Large intestine (tissue), 3 donors: ENCODE data around the gene PIGQ. TPM values are rescaled to one million over a fixed set of nuclear protein-coding genes. Genes with fewer than 3 reads are reported as not detected.

Experiments used
- DNase-seq, 2 donors: peaks; one replicate each; pipeline versions ENCODE4 v3.0.0 to v3.0.0-alpha.2; 2013
- H3K27ac ChIP-seq: one replicate; pipeline ENCODE4 v1.5.1; 2013; ENCODE audit warnings: low read length
- H3K27me3 ChIP-seq: 2 replicates; pipeline ENCODE4 v1.6.1; 2013; ENCODE audit warnings: low read length; ENCODE audit not compliant: control insufficient read depth, insufficient read depth
- H3K36me3 ChIP-seq: 2 replicates; pipeline ENCODE4 v1.6.1; 2013; ENCODE audit warnings: low read length; ENCODE audit not compliant: control insufficient read depth, insufficient read depth
- H3K4me1 ChIP-seq: one replicate; pipeline ENCODE4 v1.6.1; 2013; ENCODE audit warnings: low read length; ENCODE audit not compliant: control insufficient read depth, insufficient read depth
- H3K4me3 ChIP-seq: one replicate; pipeline ENCODE4 v1.5.1; 2013; ENCODE audit warnings: low read length
- H3K9me3 ChIP-seq: one replicate; pipeline ENCODE4 v1.6.1; 2013; ENCODE audit warnings: mild to moderate bottlenecking, low read depth, low read length, moderate library complexity; ENCODE audit not compliant: control insufficient read depth
- WGBS: methylation state at CpG from one replicate; pipeline ENCODE4 v1.1.5; 2013; ENCODE audit warnings: low lambda C conversion rate; ENCODE audit not compliant: insufficient coverage; 5-methylcytosine and 5-hydroxymethylcytosine counted together
- polyA plus RNA-seq: library from polyadenylated mRNA; unstranded; fragments of 120-200 nt; gene quantifications from one replicate; pipeline ENCODE4 v1.2.1, GENCODE V29; 2013

PIGQ gene
- polyA plus RNA-seq, 1 donor = 23.6 TPM

DNA sequence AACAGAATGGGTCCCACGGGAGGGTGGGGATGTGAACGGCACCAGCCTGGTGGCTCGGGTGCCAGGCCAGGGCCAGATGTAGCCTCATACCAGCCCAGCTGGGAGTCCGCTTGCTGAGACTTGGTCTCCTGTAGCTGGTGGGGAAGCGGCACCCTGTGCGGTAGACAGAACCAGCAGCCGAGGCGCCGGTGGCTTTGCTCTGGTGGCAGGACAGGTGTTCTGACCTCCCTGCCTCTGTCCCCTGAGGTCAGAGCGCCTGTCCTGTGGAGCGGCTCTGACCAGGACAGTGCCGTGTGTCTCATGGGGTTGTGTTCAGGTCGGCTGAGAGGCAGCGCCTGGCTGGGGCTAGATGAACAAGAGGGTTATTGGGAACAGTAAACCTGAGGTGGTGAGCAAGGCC lies 40.2 kb downstream of the PIGQ start:
- peaks cover 16% of the 10 kb centered on the region for H3K36me3 ChIP-seq
- no peak for DNase-seq
- H3K4me3 ChIP-seq = no peak overlapping the region
- no peaks in the 10 kb centered on the region for H3K27me3 ChIP-seq
- WGBS = no CpG with 5 or more reads among the region's 14 CpGs
- H3K9me3 ChIP-seq = peaks cover 11% of the 10 kb centered on the region
- H3K27ac ChIP-seq = no peak overlapping the region
- no peaks in the 10 kb centered on the region for H3K4me1 ChIP-seq

DNA sequence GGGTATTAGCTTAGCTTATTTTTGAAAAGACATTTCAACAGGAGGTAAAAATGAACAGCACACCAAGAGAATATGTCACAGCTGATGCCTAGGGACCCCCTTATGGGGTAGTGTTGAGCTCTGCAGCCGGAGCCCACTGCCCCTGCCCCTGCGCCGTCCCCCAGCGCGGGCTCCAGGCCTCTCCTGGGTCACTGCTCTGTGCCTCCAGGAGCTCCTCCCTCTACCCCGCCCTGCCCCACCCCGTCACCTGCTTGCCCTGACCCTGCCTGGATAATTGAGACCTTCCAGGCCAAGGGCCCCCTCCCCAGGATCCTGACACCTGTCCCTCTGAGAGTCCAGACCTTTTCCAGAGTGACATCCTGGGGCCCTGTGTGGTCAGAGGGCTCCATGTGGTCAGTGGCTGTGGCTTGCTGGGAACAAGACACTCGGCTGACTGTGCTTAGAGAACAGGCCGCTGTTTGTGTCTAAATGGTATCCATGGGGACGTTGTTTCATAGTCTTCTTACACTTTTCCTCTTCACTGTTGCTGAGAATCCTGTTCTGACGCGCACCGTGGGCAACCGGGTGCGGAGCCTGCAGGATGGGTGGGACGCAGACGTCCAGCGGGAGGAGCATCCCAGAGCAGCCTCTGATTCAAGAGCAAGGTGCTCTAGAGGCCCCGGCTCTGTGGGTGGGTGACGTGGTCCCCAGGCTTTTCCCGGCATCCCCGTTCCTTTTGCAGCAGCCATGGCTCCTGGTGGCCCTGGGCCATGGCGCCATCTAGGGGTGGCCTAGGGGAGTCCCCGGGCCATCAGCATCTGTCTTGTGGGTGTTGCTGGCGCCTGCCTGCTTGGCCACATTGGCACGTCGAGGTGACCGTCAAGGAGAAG lies 41.0 kb downstream of the PIGQ start:
- DNase-seq = no peak
- no peaks in the 10 kb centered on the region for H3K4me1 ChIP-seq
- peaks cover 6% of the 10 kb centered on the region for H3K9me3 ChIP-seq
- H3K4me3 ChIP-seq = no peak overlapping the region
- WGBS = no CpG with 5 or more reads among the region's 28 CpGs
- no peak overlapping the region for H3K27ac ChIP-seq
- peaks cover 9% of the 10 kb centered on the region for H3K36me3 ChIP-seq
- H3K27me3 ChIP-seq = no peaks in the 10 kb centered on the region

DNA sequence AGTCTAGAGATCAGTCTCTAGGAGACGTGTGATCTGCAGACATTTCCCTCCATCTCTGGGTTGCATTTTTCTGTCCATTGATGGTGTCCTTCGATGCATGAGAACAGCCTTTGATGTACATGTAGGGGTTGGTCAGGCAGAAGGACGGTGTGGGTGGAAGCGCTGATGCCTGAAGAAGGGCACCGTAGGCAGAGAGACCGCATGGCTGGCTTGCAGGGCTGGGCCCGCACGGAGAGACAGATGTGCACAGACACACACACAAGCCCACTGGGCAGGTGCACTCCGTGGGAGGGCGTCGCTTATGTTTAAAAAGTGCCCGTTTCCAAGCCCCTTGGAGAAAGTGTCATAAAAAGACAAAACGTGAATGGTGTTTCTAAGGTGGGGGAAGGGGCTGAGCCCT lies 45.4 kb downstream of the PIGQ start:
- 70% methylated on average over 2 of the region's 13 CpGs for WGBS
- Histone ChIP-seq H3K9me3 (peaks cover 6% of the 10 kb centered on the region), H3K36me3 (peaks cover 22% of the 10 kb centered on the region), H3K27ac (no peak overlapping the region), H3K4me3 (no peak overlapping the region), H3K27me3 (no peaks in the 10 kb centered on the region), H3K4me1 (no peaks in the 10 kb centered on the region)
- no peak for DNase-seq

DNA sequence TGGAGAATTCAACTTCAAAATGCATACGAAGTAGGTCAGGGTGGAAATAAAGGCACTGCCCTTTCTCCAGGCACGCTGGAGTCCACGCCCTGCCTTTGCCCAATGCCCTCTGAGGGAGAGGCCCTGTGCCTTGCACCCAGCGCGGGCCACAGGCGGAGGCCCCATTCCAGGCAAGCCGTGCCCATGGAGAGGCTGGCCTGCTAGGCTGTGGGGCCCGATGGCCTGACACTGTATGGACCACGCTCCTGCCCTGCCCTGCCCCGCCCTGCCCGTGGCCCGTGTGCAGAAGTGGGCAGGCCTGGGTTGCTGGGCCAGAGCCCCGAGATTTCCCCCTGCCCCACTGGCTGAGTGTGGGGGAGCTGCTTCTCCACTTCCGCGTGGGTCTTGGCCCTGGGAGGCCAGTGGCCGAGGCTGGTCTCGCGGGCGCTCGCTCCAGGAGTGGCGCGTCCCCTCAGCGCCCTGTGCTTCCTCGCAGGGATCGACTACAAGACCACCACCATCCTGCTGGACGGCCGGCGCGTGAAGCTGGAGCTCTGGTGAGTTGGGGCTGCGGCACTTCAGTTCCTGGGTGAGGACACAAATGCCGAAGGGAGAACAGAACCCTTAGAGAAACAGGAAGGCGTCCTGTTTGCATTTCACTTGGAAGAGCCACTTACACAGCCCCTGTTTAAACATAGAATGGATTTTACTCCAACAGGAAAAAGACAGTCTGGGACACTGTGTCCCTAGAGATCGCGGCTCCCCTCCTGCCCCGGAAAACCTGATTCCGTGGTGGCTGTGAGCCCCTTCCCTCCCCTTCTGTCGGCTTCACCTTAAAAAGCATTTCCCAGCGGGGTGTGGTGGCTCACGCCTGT lies 47.2 kb downstream of the PIGQ start:
- peaks cover 22% of the 10 kb centered on the region for H3K36me3 ChIP-seq
- no CpG with 5 or more reads among the region's 39 CpGs for WGBS
- H3K27me3 ChIP-seq = no peaks in the 10 kb centered on the region
- no peak overlapping the region for H3K4me3 ChIP-seq
- H3K9me3 ChIP-seq = peaks cover 3% of the 10 kb centered on the region
- H3K4me1 ChIP-seq = peaks cover 5% of the 10 kb centered on the region
- no peak for DNase-seq
- no peak overlapping the region for H3K27ac ChIP-seq

DNA sequence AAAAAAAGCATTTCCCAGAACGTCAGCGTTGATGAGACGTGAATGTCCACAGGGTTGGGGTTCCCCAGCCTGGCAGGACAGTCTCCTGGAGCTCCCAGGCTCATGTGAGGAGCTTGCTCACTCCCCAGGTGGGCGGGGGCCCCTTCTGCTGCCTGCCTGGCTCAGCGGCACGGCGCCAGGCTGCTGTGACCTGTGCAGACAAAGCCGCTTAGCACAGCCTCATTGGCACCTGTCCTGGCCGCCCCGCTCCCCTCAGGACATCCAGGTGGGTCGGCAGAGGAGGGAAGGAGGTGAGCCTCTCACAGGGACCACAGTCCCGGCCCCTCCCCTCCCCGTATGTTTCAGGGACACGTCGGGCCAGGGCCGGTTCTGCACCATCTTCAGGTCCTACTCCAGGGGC lies 48.1 kb downstream of the PIGQ start:
- peaks cover 5% of the 10 kb centered on the region for H3K4me1 ChIP-seq
- H3K27me3 ChIP-seq = no peaks in the 10 kb centered on the region
- no peak overlapping the region for H3K27ac ChIP-seq
- H3K36me3 ChIP-seq = peaks cover 23% of the 10 kb centered on the region
- H3K4me3 ChIP-seq = no peak overlapping the region
- DNase-seq = no peak
- peaks cover 3% of the 10 kb centered on the region for H3K9me3 ChIP-seq
- WGBS = no CpG with 5 or more reads among the region's 16 CpGs

DNA sequence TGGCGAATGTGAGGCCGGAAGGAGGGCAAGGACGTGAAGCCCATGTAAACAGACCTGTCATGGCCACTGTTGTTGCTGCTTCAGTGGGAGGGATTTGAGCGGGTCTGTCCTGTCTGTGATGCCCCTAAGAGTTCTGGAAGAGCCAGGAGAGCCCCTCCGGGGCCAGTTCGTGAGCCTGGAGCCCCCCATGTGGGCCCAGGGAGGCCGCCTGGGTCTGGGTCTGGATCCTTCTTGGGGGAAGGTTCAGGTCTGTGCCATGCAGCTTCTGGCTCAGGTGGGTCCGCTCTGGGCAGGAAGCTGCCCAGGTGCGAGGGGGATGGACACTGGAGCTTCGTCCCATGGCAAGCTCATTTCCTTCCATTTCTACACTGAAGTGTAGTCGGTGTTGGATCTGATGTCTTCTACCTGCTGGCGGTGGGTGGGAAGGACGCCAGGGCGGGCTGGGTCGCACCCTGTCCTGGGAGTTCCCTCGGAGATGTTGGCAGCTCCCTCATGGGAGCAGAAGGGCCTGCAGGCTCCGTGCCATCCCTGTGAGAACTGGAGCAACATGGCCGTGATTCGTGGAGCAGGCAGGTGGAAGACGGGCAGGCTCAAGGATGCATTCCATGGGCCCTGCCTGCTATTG lies 49.8 kb downstream of the PIGQ start:
- Histone ChIP-seq H3K9me3 (no peaks in the 10 kb centered on the region), H3K4me1 (peaks cover 5% of the 10 kb centered on the region), H3K36me3 (peaks cover 17% of the 10 kb centered on the region)

DNA sequence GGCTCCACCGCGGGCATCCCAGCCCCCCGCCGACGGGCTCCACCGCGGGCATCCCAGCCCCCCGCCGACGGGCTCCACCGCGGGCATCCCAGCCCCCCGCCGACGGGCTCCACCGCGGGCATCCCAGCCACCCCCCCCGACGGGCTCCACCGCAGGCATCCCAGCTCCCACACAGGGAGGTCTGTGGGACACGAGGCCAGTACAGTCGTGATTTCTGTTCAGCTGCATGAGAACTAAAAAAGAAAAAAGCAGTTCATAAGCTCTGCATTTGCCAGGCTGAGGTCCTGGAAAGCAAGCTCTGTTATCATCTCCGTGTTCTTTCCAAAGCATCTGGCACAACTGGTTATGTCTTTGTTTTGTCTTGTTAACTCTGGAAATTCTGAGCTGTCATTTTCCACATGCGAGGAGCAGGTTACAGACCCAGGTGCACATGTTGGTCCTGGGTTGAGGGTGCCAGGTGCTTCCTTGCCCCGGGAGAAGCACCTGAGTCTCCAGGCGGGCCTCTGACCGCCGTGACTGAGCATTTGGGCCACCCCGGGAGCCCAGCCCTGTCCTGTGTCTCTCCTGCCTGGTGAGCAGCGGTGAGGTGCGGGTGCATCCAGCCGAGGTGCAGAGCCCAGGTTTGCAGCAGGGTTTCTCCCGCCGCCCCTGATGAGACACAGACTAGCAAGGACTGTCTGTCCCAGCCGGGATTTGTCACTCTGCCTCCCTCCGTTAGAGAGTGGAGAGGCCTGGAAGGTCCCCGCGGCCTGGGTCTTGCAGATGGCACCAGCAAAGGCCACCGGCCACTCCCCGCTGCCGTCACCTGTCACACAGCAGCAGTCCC lies 51.1 kb downstream of the PIGQ start:
- Histone ChIP-seq H3K9me3 (peaks cover 1% of the 10 kb centered on the region), H3K27me3 (no peaks in the 10 kb centered on the region), H3K36me3 (peaks cover 22% of the 10 kb centered on the region), H3K4me1 (peaks cover 5% of the 10 kb centered on the region), H3K27ac (no peak overlapping the region), H3K4me3 (no peak overlapping the region)
- no peak for DNase-seq
- WGBS = 100% methylated on average over 1 of the region's 41 CpGs

More for the DNA sequence above, 49.8 kb downstream of the PIGQ start:
- no peaks in the 10 kb centered on the region for H3K27me3 ChIP-seq
- no peak for DNase-seq
- no peak overlapping the region for H3K4me3 ChIP-seq
- no CpG with 5 or more reads among the region's 20 CpGs for WGBS
- no peak overlapping the region for H3K27ac ChIP-seq

DNA sequence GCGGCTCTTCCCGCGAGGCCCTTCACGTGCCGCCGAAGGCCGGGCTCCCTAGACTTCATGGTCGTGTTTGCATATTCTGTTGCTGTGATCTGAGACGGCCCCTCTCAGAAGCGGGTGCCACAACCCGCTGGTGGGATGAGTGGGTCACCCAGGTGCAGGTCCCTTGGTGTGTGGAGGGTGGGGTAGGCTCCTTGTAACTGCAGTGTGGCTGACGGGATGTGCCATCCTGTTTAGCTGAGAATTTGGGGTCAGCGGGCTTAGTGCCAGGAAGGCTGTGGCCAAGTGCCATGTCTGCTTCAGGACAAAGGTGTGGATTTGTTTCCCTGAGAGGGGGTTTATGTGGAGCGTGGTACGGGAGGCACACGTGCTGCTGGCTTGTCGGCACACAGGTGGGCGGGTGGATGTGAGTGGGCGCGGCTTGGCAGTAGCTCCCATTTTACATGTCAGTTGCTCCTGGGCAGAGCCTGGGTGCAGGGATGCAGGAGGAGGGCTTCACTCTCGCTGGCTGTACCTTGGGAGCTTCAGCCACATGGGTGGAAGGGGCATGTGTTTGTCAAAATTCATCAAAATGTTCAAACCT lies 51.8 kb downstream of the PIGQ start:
- H3K27ac ChIP-seq = no peak overlapping the region
- H3K4me3 ChIP-seq = no peak overlapping the region
- peaks cover 5% of the 10 kb centered on the region for H3K4me1 ChIP-seq
- H3K27me3 ChIP-seq = no peaks in the 10 kb centered on the region
- peaks cover 26% of the 10 kb centered on the region for H3K36me3 ChIP-seq
- WGBS = no CpG with 5 or more reads among the region's 21 CpGs
- no peak for DNase-seq
- H3K9me3 ChIP-seq = peaks cover 6% of the 10 kb centered on the region

DNA sequence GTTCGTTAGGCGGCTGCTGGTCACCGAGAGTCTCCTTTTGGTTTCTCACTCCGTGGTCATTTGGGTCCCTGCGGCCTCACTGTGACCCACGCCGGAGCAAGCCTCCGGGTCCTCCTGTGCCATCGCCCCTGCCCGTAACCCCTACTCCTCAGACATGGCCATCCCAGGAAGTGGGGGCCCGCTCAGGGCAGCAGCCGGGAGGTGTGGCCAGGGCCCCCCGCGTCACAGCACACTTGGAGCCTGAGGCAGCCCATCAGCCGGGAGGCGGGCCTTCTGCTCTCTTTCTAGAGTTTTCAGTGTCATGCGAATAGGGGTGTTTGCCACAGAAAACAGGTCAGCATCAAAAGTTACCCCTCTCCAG lies 53.1 kb downstream of the PIGQ start:
- Histone ChIP-seq H3K4me3 (no peak overlapping the region), H3K27ac (no peak overlapping the region), H3K36me3 (peaks cover 29% of the 10 kb centered on the region), H3K9me3 (peaks cover 6% of the 10 kb centered on the region), H3K4me1 (peaks cover 5% of the 10 kb centered on the region), H3K27me3 (no peaks in the 10 kb centered on the region)
- WGBS = no CpG with 5 or more reads among the region's 17 CpGs
- DNase-seq = no peak
